ENCODE results near the gene P2RX7. TPM values are rescaled to one million over a fixed set of nuclear protein-coding genes. Genes with fewer than 3 reads are reported as not detected.

Gene P2RX7
- total RNA-seq, 1 experiment from 2014 or later, result 0.23 TPM

DNA sequence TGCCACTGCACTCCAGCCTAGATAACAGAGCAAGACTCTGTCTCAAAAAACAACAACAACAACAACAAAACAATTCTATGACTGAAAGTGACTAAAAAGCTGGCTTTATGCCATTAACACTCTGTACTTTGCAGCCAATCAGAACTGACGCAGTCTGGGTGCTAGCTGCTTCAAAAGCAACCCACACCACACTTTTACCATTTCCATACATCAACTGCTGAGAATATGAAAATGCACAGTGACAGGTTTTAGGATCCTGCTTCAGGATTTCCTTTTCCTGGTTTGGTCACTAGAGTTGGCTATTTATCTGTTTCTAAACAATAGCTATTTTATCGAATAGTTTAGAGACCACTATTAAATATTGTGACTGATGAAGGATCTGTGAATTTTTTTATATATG is 54.1 kb downstream of the P2RX7 start:
- no peaks in the 10 kb centered on the region for H3K4me1 ChIP-seq (ENCODE audit: control insufficient read depth, insufficient read depth, low read length)
- ChIA-PET POLR2A (no interaction called here), CTCF (no interaction called here)
- intact Hi-C loops (cut with micrococcal nuclease; ENCODE audit: unreplicated experiment), result no loop called here
- no peaks in the 10 kb centered on the region for H3K27me3 ChIP-seq (ENCODE audit: control insufficient read depth, insufficient read depth, low read length)
- no peak overlapping the region for H3K27ac ChIP-seq (ENCODE audit: low read length)
- no peak overlapping the region for H3K4me3 ChIP-seq (ENCODE audit: low read depth in 2 of 2, low read length in 2 of 2)
- TF ChIP-seq POLR2AphosphoS5 (IDR thresholded peaks at IDR 0.05; ENCODE audit: low read depth, low read length) (no peak), SIN3A (IDR thresholded peaks at IDR 0.05; ENCODE audit: borderline replicate concordance, insufficient read depth, low read depth, low read length) (no peak), TCF7L2 (IDR thresholded peaks at IDR 0.05; ENCODE audit: low read depth, low read length) (no peak)
- TF ChIP-seq, protein P1, sequence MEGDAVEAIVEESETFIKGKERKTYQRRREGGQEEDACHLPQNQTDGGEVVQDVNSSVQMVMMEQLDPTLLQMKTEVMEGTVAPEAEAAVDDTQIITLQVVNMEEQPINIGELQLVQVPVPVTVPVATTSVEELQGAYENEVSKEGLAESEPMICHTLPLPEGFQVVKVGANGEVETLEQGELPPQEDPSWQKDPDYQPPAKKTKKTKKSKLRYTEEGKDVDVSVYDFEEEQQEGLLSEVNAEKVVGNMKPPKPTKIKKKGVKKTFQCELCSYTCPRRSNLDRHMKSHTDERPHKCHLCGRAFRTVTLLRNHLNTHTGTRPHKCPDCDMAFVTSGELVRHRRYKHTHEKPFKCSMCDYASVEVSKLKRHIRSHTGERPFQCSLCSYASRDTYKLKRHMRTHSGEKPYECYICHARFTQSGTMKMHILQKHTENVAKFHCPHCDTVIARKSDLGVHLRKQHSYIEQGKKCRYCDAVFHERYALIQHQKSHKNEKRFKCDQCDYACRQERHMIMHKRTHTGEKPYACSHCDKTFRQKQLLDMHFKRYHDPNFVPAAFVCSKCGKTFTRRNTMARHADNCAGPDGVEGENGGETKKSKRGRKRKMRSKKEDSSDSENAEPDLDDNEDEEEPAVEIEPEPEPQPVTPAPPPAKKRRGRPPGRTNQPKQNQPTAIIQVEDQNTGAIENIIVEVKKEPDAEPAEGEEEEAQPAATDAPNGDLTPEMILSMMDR (IDR thresholded peaks at IDR 0.05), result no peak
- TF ChIP-seq, protein P2, sequence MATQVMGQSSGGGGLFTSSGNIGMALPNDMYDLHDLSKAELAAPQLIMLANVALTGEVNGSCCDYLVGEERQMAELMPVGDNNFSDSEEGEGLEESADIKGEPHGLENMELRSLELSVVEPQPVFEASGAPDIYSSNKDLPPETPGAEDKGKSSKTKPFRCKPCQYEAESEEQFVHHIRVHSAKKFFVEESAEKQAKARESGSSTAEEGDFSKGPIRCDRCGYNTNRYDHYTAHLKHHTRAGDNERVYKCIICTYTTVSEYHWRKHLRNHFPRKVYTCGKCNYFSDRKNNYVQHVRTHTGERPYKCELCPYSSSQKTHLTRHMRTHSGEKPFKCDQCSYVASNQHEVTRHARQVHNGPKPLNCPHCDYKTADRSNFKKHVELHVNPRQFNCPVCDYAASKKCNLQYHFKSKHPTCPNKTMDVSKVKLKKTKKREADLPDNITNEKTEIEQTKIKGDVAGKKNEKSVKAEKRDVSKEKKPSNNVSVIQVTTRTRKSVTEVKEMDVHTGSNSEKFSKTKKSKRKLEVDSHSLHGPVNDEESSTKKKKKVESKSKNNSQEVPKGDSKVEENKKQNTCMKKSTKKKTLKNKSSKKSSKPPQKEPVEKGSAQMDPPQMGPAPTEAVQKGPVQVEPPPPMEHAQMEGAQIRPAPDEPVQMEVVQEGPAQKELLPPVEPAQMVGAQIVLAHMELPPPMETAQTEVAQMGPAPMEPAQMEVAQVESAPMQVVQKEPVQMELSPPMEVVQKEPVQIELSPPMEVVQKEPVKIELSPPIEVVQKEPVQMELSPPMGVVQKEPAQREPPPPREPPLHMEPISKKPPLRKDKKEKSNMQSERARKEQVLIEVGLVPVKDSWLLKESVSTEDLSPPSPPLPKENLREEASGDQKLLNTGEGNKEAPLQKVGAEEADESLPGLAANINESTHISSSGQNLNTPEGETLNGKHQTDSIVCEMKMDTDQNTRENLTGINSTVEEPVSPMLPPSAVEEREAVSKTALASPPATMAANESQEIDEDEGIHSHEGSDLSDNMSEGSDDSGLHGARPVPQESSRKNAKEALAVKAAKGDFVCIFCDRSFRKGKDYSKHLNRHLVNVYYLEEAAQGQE (IDR thresholded peaks at IDR 0.05; ENCODE audit: insufficient read depth in 1 of 2, low read depth in 2 of 2, low read length in 1 of 2), result no peak
- ATAC-seq (no peak), DNase-seq (ENCODE audit: low read depth, low spot score) (no peak)
- no peaks in the 10 kb centered on the region for H3K9me3 ChIP-seq (ENCODE audit: control insufficient read depth, insufficient read depth, low read depth, low read length)
- no peaks in the 10 kb centered on the region for H3K36me3 ChIP-seq (ENCODE audit: control insufficient read depth, insufficient read depth, low read length)
- BruUV-seq (replicated peaks), result no TSS peak
- in situ Hi-C loops (cut with HindIII; ENCODE audit: low pct_unique_long_range_greater_than_20kb, low sequenced_read_pairs), result no loop called here

DNA sequence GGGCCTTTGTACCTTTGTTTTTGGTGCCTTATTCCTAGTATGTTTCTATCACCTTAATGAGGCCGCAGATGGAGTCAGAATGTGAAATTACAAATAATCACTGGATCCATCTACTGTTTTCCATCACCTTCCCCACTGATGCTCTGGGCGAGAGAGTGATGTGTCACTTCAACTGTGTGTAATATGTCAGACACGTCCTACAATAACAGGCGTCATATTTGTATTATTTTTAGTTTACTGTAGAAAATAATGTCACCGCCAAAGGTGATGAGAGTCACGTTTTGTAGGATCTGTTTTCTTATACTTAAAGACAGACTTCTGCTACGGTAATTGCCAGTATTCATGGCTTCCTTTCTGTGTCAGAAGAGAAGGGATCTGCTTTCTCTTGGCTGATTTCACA is 54.8 kb downstream of the P2RX7 start:
- ATAC-seq (no peak), DNase-seq (ENCODE audit: low read depth, low spot score) (no peak)
- no peaks in the 10 kb centered on the region for H3K27me3 ChIP-seq (ENCODE audit: control insufficient read depth, insufficient read depth, low read length)
- in situ Hi-C loops (cut with HindIII; ENCODE audit: low pct_unique_long_range_greater_than_20kb, low sequenced_read_pairs), result no loop called here
- H3K4me3 ChIP-seq (ENCODE audit: low read depth in 2 of 2, low read length in 2 of 2), result no peak overlapping the region
- intact Hi-C loops (cut with micrococcal nuclease; ENCODE audit: unreplicated experiment), result no loop called here
- H3K9me3 ChIP-seq (ENCODE audit: control insufficient read depth, insufficient read depth, low read depth, low read length), result no peaks in the 10 kb centered on the region
- no peaks in the 10 kb centered on the region for H3K4me1 ChIP-seq (ENCODE audit: control insufficient read depth, insufficient read depth, low read length)
- TF ChIP-seq, protein P2 (IDR thresholded peaks at IDR 0.05; ENCODE audit: insufficient read depth in 1 of 2, low read depth in 2 of 2, low read length in 1 of 2), result no peak
- no peak for TF ChIP-seq POLR2AphosphoS5 (IDR thresholded peaks at IDR 0.05; ENCODE audit: low read depth, low read length)
- TF ChIP-seq, protein P1 (IDR thresholded peaks at IDR 0.05), result no peak
- TF ChIP-seq TCF7L2 (IDR thresholded peaks at IDR 0.05; ENCODE audit: low read depth, low read length), result no peak
- no peak for TF ChIP-seq SIN3A (IDR thresholded peaks at IDR 0.05; ENCODE audit: borderline replicate concordance, insufficient read depth, low read depth, low read length)
- no peak overlapping the region for H3K27ac ChIP-seq (ENCODE audit: low read length)
- no peaks in the 10 kb centered on the region for H3K36me3 ChIP-seq (ENCODE audit: control insufficient read depth, insufficient read depth, low read length)
- POLR2A ChIA-PET, result no interaction called here
- CTCF ChIA-PET, result no interaction called here
- BruUV-seq (replicated peaks), result no TSS peak

All from Panc1 (cell line).